DMS79 (cell line): Measurements from ENCODE around the gene MEGF6.
A peak's percentile ranks its signal among the peaks of the same experiment; 100 is the strongest.
"Not testable (repeated sequence)": the region's sequence is repeated elsewhere in the genome, so short reads cannot be mapped to it uniquely, and the experiment has no call there.

Source experiments
- DNase-seq: peaks from one replicate; lab custom pipeline; 2025; lab: John Stamatoyannopoulos, UW

Gene MEGF6

GRCh38 chr1:3595949-3596348, 15.4 kb downstream of the MEGF6 start:
- DNase-seq, result no peak

- DNase-seq, result no peak
These were observed 16.5 kb downstream of the MEGF6 start for GRCh38 chr1:3594706-3595377.

- no peak for DNase-seq
These were observed 17.6 kb downstream of the MEGF6 start for GRCh38 chr1:3593745-3594144.

GRCh38 chr1:3593334-3593733, 18.0 kb downstream of the MEGF6 start:
- DNase-seq, result no peak

GRCh38 chr1:3590951-3591865, 20.1 kb downstream of the MEGF6 start:
- DNase-seq, result no peak

- no peak for DNase-seq
These were observed 21.1 kb downstream of the MEGF6 start for GRCh38 chr1:3590139-3590763.

GRCh38 chr1:3588395-3588794, 22.9 kb downstream of the MEGF6 start:
- DNase-seq, result no peak

GRCh38 chr1:3586986-3587759, 24.1 kb downstream of the MEGF6 start:
- DNase-seq, result no peak

- DNase-seq, result no peak
These were observed 25.3 kb downstream of the MEGF6 start for GRCh38 chr1:3585940-3586568.

GRCh38 chr1:3585353-3585868, 25.9 kb downstream of the MEGF6 start:
- not testable (repeated sequence) for DNase-seq

- no peak for DNase-seq
These were observed 26.4 kb downstream of the MEGF6 start for GRCh38 chr1:3584915-3585314.

- not testable (repeated sequence) for DNase-seq
These were observed 27.6 kb downstream of the MEGF6 start for GRCh38 chr1:3583751-3584150.

- DNase-seq, result no peak
These were observed 29.8 kb downstream of the MEGF6 start for GRCh38 chr1:3581296-3582036.

GRCh38 chr1:3580231-3580630, 31.1 kb downstream of the MEGF6 start:
- DNase-seq, result no peak

- no peak for DNase-seq
These were observed 31.7 kb downstream of the MEGF6 start for GRCh38 chr1:3579626-3580025.

GRCh38 chr1:3578906-3579305, 32.4 kb downstream of the MEGF6 start:
- DNase-seq, result no peak

- no peak for DNase-seq
These were observed 32.9 kb downstream of the MEGF6 start for GRCh38 chr1:3578433-3578805.

- DNase-seq, result no peak
These were observed 33.4 kb downstream of the MEGF6 start for GRCh38 chr1:3577711-3578432.

- DNase-seq, result peak; percentile 95
These were observed 34.0 kb downstream of the MEGF6 start for GRCh38 chr1:3577300-3577699.

GRCh38 chr1:3575993-3576392, 35.3 kb downstream of the MEGF6 start:
- no peak for DNase-seq
